NK-92 treated with Interleukin-12 subunit alpha and Interleukin-12 subunit beta, amount 100 ng/mL, for 24 hours (cell line): ENCODE results near the gene UBL3.
A peak's percentile ranks its signal among the peaks of the same experiment; 100 is the strongest.

Experiments used
- DNase-seq: peaks from one replicate; lab custom pipeline; 2025; lab: John Stamatoyannopoulos, UW

UBL3 gene

GRCh38 chr13:29857085-29857484, 6.7 kb upstream of the UBL3 start:
- DNase-seq: no peak

GRCh38 chr13:29856426-29856825, 6.0 kb upstream of the UBL3 start:
- DNase-seq: no peak

DNA sequence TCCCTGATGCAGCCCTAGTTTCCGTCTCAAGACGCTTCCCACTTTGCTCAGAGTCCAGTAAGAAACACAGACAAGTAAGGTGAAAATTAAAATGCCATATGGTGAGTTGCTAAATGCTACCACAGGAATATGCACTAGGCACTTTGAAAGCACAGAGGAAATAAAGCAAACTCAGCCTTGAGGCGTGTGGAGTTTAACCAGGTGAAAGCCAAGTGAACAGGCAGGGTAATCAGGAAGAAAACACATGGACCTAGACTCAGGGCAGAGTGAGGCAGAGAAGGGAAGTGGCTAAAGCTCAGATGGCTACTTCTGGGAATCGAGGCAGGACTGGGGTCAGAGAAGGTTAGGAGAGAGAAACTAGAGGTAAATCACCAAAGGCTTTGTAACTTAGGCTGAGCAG, 5.4 kb upstream of the UBL3 start:
- DNase-seq: no peak

DNA sequence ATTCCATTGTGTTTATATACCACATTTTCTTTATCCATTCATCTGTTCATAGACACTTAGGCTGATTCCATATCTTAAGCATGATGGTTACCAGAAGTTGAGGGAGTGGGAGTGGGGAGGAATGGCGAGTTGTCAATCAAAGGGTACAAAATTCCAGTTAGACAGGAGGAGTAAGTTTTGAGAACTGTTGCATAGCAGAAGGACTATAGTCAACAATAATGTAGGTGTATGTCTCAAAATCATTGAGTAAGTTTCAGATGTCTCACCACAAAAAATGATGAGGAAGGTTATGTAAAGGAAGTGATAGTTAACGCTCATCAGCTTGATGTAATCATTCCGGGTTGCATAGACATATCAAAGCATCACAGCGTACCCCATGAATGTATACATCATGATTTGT, 4.6 kb upstream of the UBL3 start:
- no peak for DNase-seq

- no peak for DNase-seq
Observed at GRCh38 chr13:29853131-29853530, 2.7 kb upstream of the UBL3 start.

GRCh38 chr13:29852472-29853054, 2.1 kb upstream of the UBL3 start:
- DNase-seq: no peak

DNA sequence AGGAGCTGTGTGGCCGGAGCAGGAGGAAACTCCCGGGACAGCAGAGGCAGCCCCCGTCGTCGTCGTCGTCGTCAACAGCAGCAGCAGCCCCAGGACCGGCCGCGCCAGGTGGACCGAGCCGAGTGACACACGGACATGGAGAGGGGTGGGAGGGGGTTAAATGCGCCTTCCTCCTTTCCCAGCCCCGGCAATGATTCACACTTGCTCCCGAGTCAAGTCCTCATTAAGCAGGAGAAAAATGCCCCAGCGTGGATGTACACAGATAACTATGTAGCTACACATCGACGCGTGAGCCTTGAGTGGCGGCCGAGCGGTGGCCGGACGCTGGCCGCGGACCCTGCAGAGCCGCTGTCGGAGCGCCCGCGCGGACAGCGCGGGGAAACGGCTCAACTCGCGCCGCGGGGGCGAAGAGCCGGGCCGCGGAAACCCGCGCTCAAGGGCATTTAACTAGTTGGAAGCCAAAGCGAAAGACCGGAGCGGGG, 645 bp downstream of the UBL3 start:
- peak; percentile 41 for DNase-seq

DNA sequence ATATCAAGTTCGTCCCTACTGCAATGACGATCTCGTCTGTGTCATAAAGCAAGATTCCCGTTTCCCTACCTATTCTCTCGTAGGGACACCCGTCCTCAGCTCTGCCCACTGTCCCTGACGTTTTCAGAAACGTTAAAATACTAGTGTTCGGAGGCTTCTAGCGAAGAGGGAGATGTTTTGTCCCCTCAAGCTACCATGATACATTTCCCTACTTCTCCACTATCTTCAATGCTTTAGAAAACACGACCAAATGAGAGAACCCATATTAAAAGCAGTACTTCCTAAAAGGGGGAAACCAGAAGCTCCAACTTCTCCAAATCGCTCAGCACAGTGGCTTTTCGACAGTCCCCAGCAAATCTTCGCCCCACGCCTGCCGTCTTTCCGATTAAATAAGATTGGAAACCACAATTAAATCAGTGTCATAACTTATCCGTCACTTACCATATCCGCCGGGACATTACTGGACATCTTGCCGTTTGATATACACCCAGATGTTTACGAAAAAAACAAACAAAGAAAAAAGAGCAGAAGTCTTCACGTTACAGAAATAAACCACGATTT, 1.3 kb downstream of the UBL3 start:
- DNase-seq: no peak

DNA sequence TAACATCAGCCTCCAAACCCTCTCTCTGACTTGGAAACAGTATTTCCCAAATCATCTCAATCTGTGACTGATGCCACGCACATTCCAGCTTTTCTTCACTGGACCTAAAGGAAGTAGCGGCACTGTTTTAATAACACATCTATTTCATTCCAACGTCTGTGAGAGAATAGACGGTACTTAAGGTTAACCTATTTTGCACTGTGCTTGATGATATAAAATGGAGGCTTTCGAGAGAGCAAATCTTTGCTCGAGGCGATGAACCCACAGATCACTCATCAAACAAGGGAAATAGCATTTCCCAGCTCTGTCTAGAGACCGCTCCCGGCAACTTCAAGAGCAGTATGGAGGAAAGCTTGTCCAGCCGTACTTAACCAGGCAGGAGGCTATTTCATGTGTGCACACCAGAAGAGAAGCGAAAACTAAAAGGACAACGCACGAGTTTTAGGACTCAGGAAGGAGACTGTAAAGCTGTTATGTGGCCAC, 2.9 kb downstream of the UBL3 start:
- DNase-seq: no peak

GRCh38 chr13:29846475-29847256, 3.8 kb downstream of the UBL3 start:
- no peak for DNase-seq

DNA sequence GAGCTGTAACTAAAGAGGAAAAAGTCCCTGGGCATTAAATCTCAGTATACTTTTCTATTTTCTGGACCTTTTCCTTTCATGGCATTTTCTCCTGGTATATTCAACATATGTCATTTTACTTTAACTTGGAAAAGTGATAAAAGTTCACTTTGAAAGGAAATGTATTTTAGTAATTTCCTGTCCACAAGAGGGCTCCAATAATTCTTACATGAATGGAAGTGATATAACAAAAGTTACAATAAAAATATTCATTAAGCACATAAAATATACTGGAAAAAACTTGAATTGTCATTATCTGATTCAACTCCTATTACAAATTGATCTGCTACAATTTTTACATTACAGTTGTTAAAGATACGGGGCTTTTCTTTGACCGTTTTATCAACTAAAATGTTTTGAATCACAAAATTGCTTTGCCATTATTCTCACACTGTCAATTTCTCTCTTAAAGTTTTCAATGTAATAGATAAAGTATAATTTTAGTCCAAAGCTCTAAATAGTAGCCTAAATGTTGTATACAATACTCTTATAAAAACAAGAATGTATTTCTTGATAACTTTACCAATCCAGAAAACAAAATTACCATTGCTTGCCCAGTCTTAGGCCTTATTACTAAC, 4.9 kb downstream of the UBL3 start:
- no peak for DNase-seq

GRCh38 chr13:29844441-29844840, 6.0 kb downstream of the UBL3 start:
- DNase-seq: no peak

DNA sequence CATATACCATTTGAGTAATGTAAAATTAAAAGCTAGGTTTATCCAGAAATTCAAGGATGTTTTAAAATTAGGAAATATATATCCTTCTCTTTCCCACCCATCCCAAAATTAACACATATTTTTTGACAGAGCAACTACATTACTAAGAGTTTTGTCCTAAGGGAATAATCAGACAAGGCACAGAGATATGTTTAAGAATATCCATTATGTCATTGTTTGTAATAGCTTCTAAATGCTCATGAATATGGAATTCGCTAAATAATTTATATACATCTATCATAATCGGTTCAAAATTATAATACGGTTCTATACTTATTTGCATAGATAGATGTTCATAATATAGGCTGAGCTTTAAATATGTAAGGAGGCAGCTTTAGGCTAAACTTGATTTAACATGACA, 9.8 kb downstream of the UBL3 start:
- DNase-seq: no peak

GRCh38 chr13:29835280-29836061, 14.9 kb downstream of the UBL3 start:
- no peak for DNase-seq

- no peak for DNase-seq
Observed at GRCh38 chr13:29832761-29833298, 17.6 kb downstream of the UBL3 start.

DNA sequence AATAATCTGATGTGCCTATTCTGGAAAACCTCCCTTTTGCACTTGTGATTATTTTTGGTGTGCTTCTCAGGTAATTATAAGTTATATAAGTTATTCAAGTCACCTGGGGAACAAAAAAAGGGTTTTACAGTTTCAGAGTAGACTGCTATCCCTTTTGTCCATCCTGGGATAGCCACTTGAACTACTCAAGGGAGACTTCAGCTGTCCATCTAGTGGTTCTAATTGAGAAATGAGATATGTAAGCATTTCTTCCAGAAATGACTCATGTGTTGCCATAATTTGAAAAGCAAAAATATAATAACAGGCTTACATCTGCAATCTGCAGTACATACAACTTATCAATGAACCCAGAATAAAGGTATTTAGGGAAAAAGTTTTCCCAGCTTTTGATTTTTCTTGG, 20.4 kb downstream of the UBL3 start:
- DNase-seq: no peak

- DNase-seq: no peak
Observed at GRCh38 chr13:29819143-29819542, 31.3 kb downstream of the UBL3 start.

DNA sequence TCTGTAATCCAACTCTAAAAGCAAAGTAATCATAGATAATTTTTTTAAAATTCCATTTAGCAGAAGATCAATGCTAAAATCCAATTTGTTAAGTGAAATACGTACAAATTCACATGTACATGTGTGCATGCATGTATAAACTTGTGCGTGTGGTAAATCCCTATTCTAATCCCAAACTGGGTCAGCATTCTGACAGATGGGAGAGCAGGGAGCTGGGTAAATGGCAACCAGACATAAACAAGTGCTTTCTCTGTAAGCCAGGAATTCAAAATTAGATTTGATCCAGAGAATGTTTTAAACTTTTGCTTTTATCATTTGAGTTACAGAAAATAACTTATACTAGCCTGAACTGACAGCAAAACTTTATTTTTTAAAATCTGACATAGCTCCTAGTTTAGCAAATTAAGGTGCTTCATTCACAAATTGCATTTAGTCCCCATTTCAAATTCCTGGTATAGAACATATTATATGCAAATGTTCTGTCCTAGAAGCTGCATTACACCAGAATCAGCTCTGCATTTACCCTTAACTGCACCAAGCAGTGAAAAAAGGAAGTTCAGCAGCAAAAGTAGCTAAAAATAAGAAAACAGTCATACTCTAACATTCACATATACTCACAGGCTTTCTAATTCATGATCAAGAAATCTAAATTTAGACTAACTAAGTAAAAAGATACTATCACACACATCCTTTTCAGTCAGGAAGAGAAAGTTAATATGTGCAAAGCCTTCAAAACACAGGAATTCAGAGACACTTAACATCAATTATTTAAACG, 32.6 kb downstream of the UBL3 start:
- no peak for DNase-seq

GRCh38 chr13:29816715-29817114, 33.7 kb downstream of the UBL3 start:
- DNase-seq: no peak

GRCh38 chr13:29815336-29815735, 35.1 kb downstream of the UBL3 start:
- no peak for DNase-seq

GRCh38 chr13:29810898-29811297, 39.5 kb downstream of the UBL3 start:
- no peak for DNase-seq
